H9 (cell line): ENCODE data around the gene SETBP1. TPM values are rescaled to one million over a fixed set of nuclear protein-coding genes. Genes with fewer than 3 reads are reported as not detected.
A peak's percentile ranks its signal among the peaks of the same experiment; 100 is the strongest.

ENCODE experiments used
- DNase-seq: peaks from one replicate; pipeline ENCODE4 v3.0.0-alpha.2; 2017
- H2AFZ ChIP-seq: one replicate; pipeline ENCODE4 v1.6.1; 2013; ENCODE audit warnings: mild to moderate bottlenecking, low read length, control low read depth, moderate library complexity
- H2AK5ac ChIP-seq: 2 replicates; pipeline ENCODE4 v1.6.1; 2013; ENCODE audit warnings: low read length, control low read depth, mixed read lengths; ENCODE audit not compliant: insufficient read length
- H2BK120ac ChIP-seq: one replicate; pipeline ENCODE4 v1.6.1; 2013; ENCODE audit warnings: low read depth, mild to moderate bottlenecking, low read length, control low read depth, inconsistent platforms; ENCODE audit not compliant: poor library complexity, severe bottlenecking
- H2BK12ac ChIP-seq: 2 replicates; pipeline ENCODE4 v1.6.1; 2013; ENCODE audit warnings: low read length, control low read depth, mixed read lengths, low read depth; ENCODE audit not compliant: insufficient read length
- H2BK15ac ChIP-seq: 2 replicates; pipeline ENCODE4 v1.6.1; 2013; ENCODE audit warnings: low read depth, low read length, control low read depth
- H2BK20ac ChIP-seq: one replicate; pipeline ENCODE4 v1.6.1; 2013; ENCODE audit warnings: low read depth, mild to moderate bottlenecking, low read length, control low read depth, inconsistent platforms; ENCODE audit not compliant: poor library complexity, severe bottlenecking
- H2BK5ac ChIP-seq: 2 replicates; pipeline ENCODE4 v1.6.1; 2013; ENCODE audit warnings: low read length, control low read depth, mixed read lengths; ENCODE audit not compliant: insufficient read length
- H3K14ac ChIP-seq: 2 replicates; pipeline ENCODE4 v1.6.1; 2013; ENCODE audit warnings: low read length, control low read depth; ENCODE audit not compliant: insufficient read depth
- H3K18ac ChIP-seq: 2 replicates; pipeline ENCODE4 v1.6.1; 2013; ENCODE audit warnings: low read depth, mild to moderate bottlenecking, mixed read lengths, low read length, control low read depth; ENCODE audit not compliant: insufficient read length
- H3K23ac ChIP-seq: 2 replicates; pipeline ENCODE4 v1.6.1; 2013; ENCODE audit warnings: low read length, control low read depth, mixed read lengths, low read depth; ENCODE audit not compliant: insufficient read length
- H3K23me2 ChIP-seq: 2 replicates; pipeline ENCODE4 v1.6.1; 2013; ENCODE audit warnings: low read depth, mild to moderate bottlenecking, mixed read lengths, low read length, control low read depth; ENCODE audit not compliant: insufficient read length, poor library complexity, severe bottlenecking
- H3K27ac ChIP-seq: 2 replicates; pipeline ENCODE4 v1.5.1; 2013; ENCODE audit warnings: low read length, control low read depth, mixed read lengths, low read depth; ENCODE audit not compliant: insufficient read length
- H3K27me3 ChIP-seq: 2 replicates; pipeline ENCODE4 v1.6.1; 2013; ENCODE audit warnings: low read length, control low read depth, inconsistent platforms; ENCODE audit not compliant: insufficient read depth
- H3K4ac ChIP-seq: 2 replicates; pipeline ENCODE4 v1.6.1; 2013; ENCODE audit warnings: low read depth, mild to moderate bottlenecking, control low read depth, inconsistent platforms, low read length, moderate library complexity
- H3K4me1 ChIP-seq: 2 replicates; pipeline ENCODE4 v1.6.1; 2013; ENCODE audit warnings: low read length, control low read depth, inconsistent platforms; ENCODE audit not compliant: insufficient read depth
- H3K4me2 ChIP-seq: 2 replicates; pipeline ENCODE4 v1.6.1; 2013; ENCODE audit warnings: low read length, control low read depth, mixed read lengths; ENCODE audit not compliant: insufficient read length, insufficient read depth
- H3K56ac ChIP-seq: 2 replicates; pipeline ENCODE4 v1.6.1; 2013; ENCODE audit warnings: low read depth, mild to moderate bottlenecking, mixed read lengths, low read length, control low read depth; ENCODE audit not compliant: insufficient read length
- H3K79me1 ChIP-seq: 2 replicates; pipeline ENCODE4 v1.6.1; 2013; ENCODE audit warnings: low read depth, mild to moderate bottlenecking, moderate library complexity, low read length, control low read depth, inconsistent platforms; ENCODE audit not compliant: insufficient read depth, poor library complexity, severe bottlenecking
- H3K79me2 ChIP-seq: 2 replicates; pipeline ENCODE4 v1.6.1; 2013; ENCODE audit warnings: low read length, control low read depth, inconsistent platforms; ENCODE audit not compliant: insufficient read depth
- H3K9ac ChIP-seq: 2 replicates; pipeline ENCODE4 v1.6.1; 2013; ENCODE audit warnings: low read length, control low read depth, mixed read lengths; ENCODE audit not compliant: insufficient read length; ENCODE audit errors: extremely low read depth
- H3K9me3 ChIP-seq: one replicate; pipeline ENCODE4 v1.6.1; 2013; ENCODE audit warnings: low read depth, low read length, inconsistent platforms; ENCODE audit not compliant: control insufficient read depth
- H3T11ph ChIP-seq: one replicate; pipeline ENCODE4 v1.6.1; 2013; ENCODE audit warnings: mild to moderate bottlenecking, low read length, control low read depth, inconsistent platforms
- H4K20me1 ChIP-seq: one replicate; pipeline ENCODE4 v1.6.1; 2013; ENCODE audit not compliant: control insufficient read depth, insufficient read length, insufficient read depth
- H4K5ac ChIP-seq: 2 replicates; pipeline ENCODE4 v1.6.1; 2013; ENCODE audit warnings: low read depth, mild to moderate bottlenecking, mixed read lengths, low read length, control low read depth; ENCODE audit not compliant: insufficient read length
- H4K8ac ChIP-seq: replicated peaks from 2 replicates; pipeline ENCODE4 v1.6.1; 2013; ENCODE audit warnings: low read length, control low read depth, mixed read lengths, low read depth; ENCODE audit not compliant: insufficient read length
- H4K91ac ChIP-seq: 2 replicates; pipeline ENCODE4 v1.6.1; 2013; ENCODE audit warnings: low read depth, mild to moderate bottlenecking, moderate library complexity, mixed read lengths, low read length, control low read depth; ENCODE audit not compliant: insufficient read length
- H3K27ac Mint-ChIP-seq, 3 experiments: 2 replicates in 2 of 3; 3 replicates in 1 of 3; pipeline ENCODE4 v1.8.0; 2020 to 2021; ENCODE audit warnings: mixed read lengths in 3 of 3, mild to moderate bottlenecking in 1 of 3, moderate library complexity in 1 of 3
- H3K27me3 Mint-ChIP-seq: 2 replicates; pipeline ENCODE4 v1.8.0; 2021; ENCODE audit warnings: low read depth, mild to moderate bottlenecking, moderate library complexity, mixed read lengths
- H3K36me3 Mint-ChIP-seq, 3 experiments: 2 replicates in 2 of 3; 3 replicates in 1 of 3; pipeline ENCODE4 v1.8.0; 2020 to 2021; ENCODE audit warnings: low read depth in 3 of 3, mixed read lengths in 3 of 3; ENCODE audit not compliant: insufficient read depth in 1 of 3
- H3K4me1 Mint-ChIP-seq, 2 experiments: 2 replicates each; pipeline ENCODE4 v1.8.0; 2020; ENCODE audit warnings: mixed read lengths in 2 of 2
- H3K4me3 Mint-ChIP-seq, 2 experiments: 2 replicates in 1 of 2; 3 replicates in 1 of 2; pipeline ENCODE4 v1.8.0; 2020 to 2021; ENCODE audit warnings: mild to moderate bottlenecking in 2 of 2, mixed read lengths in 2 of 2, moderate library complexity in 1 of 2
- H3K9me3 Mint-ChIP-seq, 2 experiments: 2 replicates in 1 of 2; 3 replicates in 1 of 2; pipeline ENCODE4 v1.8.0; 2020; ENCODE audit warnings: mild to moderate bottlenecking in 2 of 2, mixed read lengths in 2 of 2, moderate library complexity in 1 of 2
- CTCF ChIP-seq: fragments of 200-600 bp; sonication (generic); conservative IDR thresholded peaks from 3 replicates; pipeline ENCODE4 v1.8.0; 2021; ENCODE audit warnings: antibody characterized with exemption, mild to moderate bottlenecking
- WGBS: extraction: QIAGEN DNeasy Blood & Tissue Kit; methylation state at CpG from one replicate; pipeline ENCODE4 v1.1.7; 2013; ENCODE audit warnings: missing lambda C conversion rate, low lambda C conversion rate, mixed read lengths; ENCODE audit not compliant: insufficient read length; ENCODE audit errors: extremely low coverage; 5-methylcytosine and 5-hydroxymethylcytosine counted together
- total RNA-seq: library from RNA; stranded (reverse); gene quantifications from 2 replicates; pipeline ENCODE4 v1.2.1, GENCODE V29; 2021

SETBP1 gene
- total RNA-seq, 1 experiment from 2014 or later, result 4.6 TPM

- Mint-ChIP-seq H3K4me3 (no peak overlapping the region), H3K36me3 (no peaks in the 10 kb centered on the region), H3K4me1 (no peaks in the 10 kb centered on the region), H3K27ac (no peak overlapping the region), H3K9me3 (peaks cover 0 to 2% of the 10 kb centered on the region in 2 experiments; a peak in 2 of 5 replicates), H3K27me3 (no peaks in the 10 kb centered on the region)
- no peak overlapping the region for H3K14ac ChIP-seq
- H2BK5ac ChIP-seq, result no peak overlapping the region
- H2BK120ac ChIP-seq, result no peak overlapping the region
- no peak overlapping the region for H2BK15ac ChIP-seq
- H4K5ac ChIP-seq, result no peak overlapping the region
- WGBS, result no CpG with 5 or more reads among the region's 3 CpGs
- H4K91ac ChIP-seq, result no peak overlapping the region
- no peaks in the 10 kb centered on the region for H4K20me1 ChIP-seq
- no peak overlapping the region for H3K56ac ChIP-seq
- H3K4ac ChIP-seq, result no peak overlapping the region
- no peaks in the 10 kb centered on the region for H3K23me2 ChIP-seq
- H3K18ac ChIP-seq, result no peak overlapping the region
- no peak overlapping the region for H2AK5ac ChIP-seq
- no peaks in the 10 kb centered on the region for H3K9me3 ChIP-seq
- H3K9ac ChIP-seq, result no peak overlapping the region
- H3K27ac ChIP-seq, result no peak overlapping the region
- TF ChIP-seq CTCF, result peak; percentile 22; the same call in 1 of the 3 replicates
- no peak overlapping the region for H2BK12ac ChIP-seq
- H3K79me2 ChIP-seq, result no peaks in the 10 kb centered on the region
- H2BK20ac ChIP-seq, result no peak overlapping the region
- no peak overlapping the region for H3K23ac ChIP-seq
- no peaks in the 10 kb centered on the region for H3K4me1 ChIP-seq
- H3T11ph ChIP-seq, result no peak overlapping the region
- no peak overlapping the region for H4K8ac ChIP-seq
- H3K79me1 ChIP-seq, result no peaks in the 10 kb centered on the region
- no peak for DNase-seq
- H3K27me3 ChIP-seq, result no peaks in the 10 kb centered on the region
- H2AFZ ChIP-seq, result no peak overlapping the region
- H3K4me2 ChIP-seq, result no peak overlapping the region
Measured at GRCh38 chr18:45026162-45026561, 345.5 kb downstream of the SETBP1 start.
